H1 (cell line): ENCODE results near the gene C1GALT1C1L. TPM values are rescaled to one million over a fixed set of nuclear protein-coding genes. Genes with fewer than 3 reads are reported as not detected.

Source experiments
- CTCF ChIA-PET: fragments of 300-600 bp; sonication (Branson Sonifier 250); formaldehyde crosslinking; loops from one replicate; lab custom pipeline; 2021; ENCODE audit not compliant: partially characterized antibody; lab: Charles Lee
- POLR2A ChIA-PET: fragments of 300-600 bp; sonication (Branson Sonifier 250); formaldehyde crosslinking; loops from one replicate; lab custom pipeline; 2021; ENCODE audit warnings: inconsistent platforms; ENCODE audit not compliant: partially characterized antibody; lab: Charles Lee
- DNase-seq, 2 experiments: peaks; one replicate each; pipeline versions ENCODE4 v3.0.0 to v3.0.0-alpha.2; 2010 to 2022; ENCODE audit warnings: low spot score in 2 of 2, low read depth in 1 of 2, mixed read lengths in 1 of 2
- FAIRE-seq: peaks from 2 replicates; lab custom pipeline; 2011; peaks lifted over from hg19 to GRCh38; lab: Jason Lieb, UNC
- H2AFZ ChIP-seq: 2 replicates; pipeline ENCODE4 v1.8.1; 2012; ENCODE audit warnings: low read length, inconsistent platforms
- H2AK5ac ChIP-seq: 2 replicates; pipeline ENCODE4 v1.6.1; 2013; ENCODE audit warnings: low read depth, low read length
- H2BK120ac ChIP-seq: replicated peaks from 2 replicates; pipeline ENCODE3; 2013; ENCODE audit warnings: low read depth, low read length, inconsistent platforms
- H2BK12ac ChIP-seq: 2 replicates; pipeline ENCODE4 v1.6.1; 2013; ENCODE audit warnings: low read depth, low read length
- H2BK15ac ChIP-seq: 2 replicates; pipeline ENCODE4 v1.6.1; 2013; ENCODE audit warnings: low read length
- H2BK20ac ChIP-seq: 2 replicates; pipeline ENCODE4 v1.6.1; 2013; ENCODE audit warnings: low read length
- H2BK5ac ChIP-seq: 2 replicates; pipeline ENCODE4 v1.6.1; 2013; ENCODE audit warnings: low read depth, low read length
- H3K14ac ChIP-seq: 2 replicates; pipeline ENCODE4 v1.6.1; 2013; ENCODE audit warnings: inconsistent platforms; ENCODE audit not compliant: insufficient read length
- H3K18ac ChIP-seq: 2 replicates; pipeline ENCODE4 v1.6.1; 2013; ENCODE audit warnings: low read length; ENCODE audit errors: extremely low read depth
- H3K23ac ChIP-seq: 2 replicates; pipeline ENCODE4 v1.6.1; 2013; ENCODE audit warnings: inconsistent platforms; ENCODE audit not compliant: insufficient read length
- H3K23me2 ChIP-seq: 2 replicates; pipeline ENCODE4 v1.6.1; 2013; ENCODE audit warnings: low read depth, low read length
- H3K27ac ChIP-seq: 2 replicates; pipeline ENCODE4 v1.6.1; 2011; ENCODE audit warnings: low read depth, low read length, inconsistent platforms
- H3K27me3 ChIP-seq, 4 experiments: replicated peaks in 1 of 4; 1 replicate in 1 of 4; 2 replicates in 3 of 4; pipeline versions ENCODE4 v1.6.1 to v1.8.1; 2011 to 2013; ENCODE audit warnings: low read length in 3 of 4, mild to moderate bottlenecking in 3 of 4, inconsistent platforms in 2 of 4, mixed read lengths in 2 of 4, moderate library complexity in 1 of 4; ENCODE audit not compliant: control insufficient read depth in 3 of 4, insufficient read depth in 3 of 4; ENCODE audit errors: extremely low read depth in 1 of 4
- H3K36me3 ChIP-seq, 4 experiments: 2 replicates each; pipeline versions ENCODE4 v1.6.1 to v1.8.1; 2011 to 2013; ENCODE audit warnings: mild to moderate bottlenecking in 4 of 4, low read length in 3 of 4, moderate library complexity in 2 of 4, control low read depth in 1 of 4, inconsistent platforms in 1 of 4; ENCODE audit not compliant: insufficient read depth in 4 of 4, control insufficient read depth in 2 of 4
- H3K4ac ChIP-seq: replicated peaks from 2 replicates; pipeline ENCODE3; 2013; ENCODE audit warnings: low read length, low read depth, mixed read lengths, inconsistent platforms; ENCODE audit not compliant: insufficient read length
- H3K4me1 ChIP-seq, 4 experiments: replicated peaks in 1 of 4; 1 replicate in 1 of 4; 2 replicates in 3 of 4; pipeline versions ENCODE4 v1.6.1 to v1.8.1; 2011 to 2013; ENCODE audit warnings: low read length in 3 of 4, inconsistent platforms in 2 of 4, mixed read lengths in 1 of 4; ENCODE audit not compliant: insufficient read depth in 4 of 4, control insufficient read depth in 3 of 4
- H3K4me2 ChIP-seq, 2 experiments: 2 replicates each; pipeline versions ENCODE4 v1.6.1 to v1.8.1; 2011 to 2013; ENCODE audit warnings: low read depth in 2 of 2, low read length in 2 of 2, control low read depth in 1 of 2, inconsistent platforms in 1 of 2, mild to moderate bottlenecking in 1 of 2; ENCODE audit not compliant: insufficient read depth in 1 of 2
- H3K4me3 ChIP-seq, 4 experiments: fragments of 200-600, 300-600 bp in 1 of 4; sonication (generic), shearing (Covaris generic), sonication (Bioruptor Twin) in 1 of 4; 2 replicates each; pipeline versions ENCODE4 v1.5.1 to v1.8.1; 2011 to 2016; ENCODE audit warnings: low read length in 4 of 4, low read depth in 3 of 4, control low read depth in 2 of 4, inconsistent platforms in 2 of 4, mild to moderate bottlenecking in 2 of 4, mixed read lengths in 1 of 4, moderate library complexity in 1 of 4; ENCODE audit not compliant: insufficient read depth in 2 of 4; ENCODE audit errors: extremely low read depth in 1 of 4
- H3K56ac ChIP-seq: replicated peaks from 2 replicates; pipeline ENCODE3; 2013; ENCODE audit warnings: low read depth, mild to moderate bottlenecking, mixed read lengths, low read length, inconsistent platforms; ENCODE audit not compliant: insufficient read length
- H3K79me1 ChIP-seq: 2 replicates; pipeline ENCODE4 v1.6.1; 2013; ENCODE audit warnings: low read depth, low read length, control low read depth
- H3K79me2 ChIP-seq, 2 experiments: 2 replicates each; pipeline versions ENCODE4 v1.6.1 to v1.8.1; 2012 to 2013; ENCODE audit warnings: low read length in 2 of 2, mild to moderate bottlenecking in 2 of 2, inconsistent platforms in 1 of 2; ENCODE audit not compliant: insufficient read depth in 2 of 2, control insufficient read depth in 1 of 2
- H3K9ac ChIP-seq, 4 experiments: replicated peaks in 1 of 4; 1 replicate in 1 of 4; 2 replicates in 3 of 4; pipeline versions ENCODE4 v1.6.1 to v1.8.1; 2011 to 2013; ENCODE audit warnings: low read depth in 3 of 4, low read length in 3 of 4, control low read depth in 2 of 4, mild to moderate bottlenecking in 2 of 4, moderate library complexity in 2 of 4, inconsistent platforms in 1 of 4; ENCODE audit errors: extremely low read depth in 1 of 4
- H3K9me3 ChIP-seq, 2 experiments: 2 replicates each; pipeline versions ENCODE4 v1.6.1 to v1.8.1; 2012 to 2013; ENCODE audit warnings: mild to moderate bottlenecking in 2 of 2, moderate library complexity in 2 of 2, control low read depth in 1 of 2, inconsistent platforms in 1 of 2, low read depth in 1 of 2, low read length in 1 of 2, mixed read lengths in 1 of 2; ENCODE audit not compliant: insufficient read depth in 2 of 2
- H4K20me1 ChIP-seq, 2 experiments: replicated peaks in 1 of 2; 2 replicates each; pipeline versions ENCODE3 to v1.8.1; 2011 to 2013; ENCODE audit warnings: inconsistent platforms in 2 of 2, low read length in 2 of 2, mild to moderate bottlenecking in 1 of 2; ENCODE audit not compliant: insufficient read depth in 2 of 2, control insufficient read depth in 1 of 2
- H4K5ac ChIP-seq: 2 replicates; pipeline ENCODE4 v1.6.1; 2013; ENCODE audit warnings: low read length, low read depth, mixed read lengths, inconsistent platforms; ENCODE audit not compliant: insufficient read length
- H4K8ac ChIP-seq: 2 replicates; pipeline ENCODE4 v1.8.0; 2013; ENCODE audit warnings: mild to moderate bottlenecking, moderate library complexity, low read length, inconsistent platforms; ENCODE audit not compliant: insufficient read depth; ENCODE audit errors: extremely low read depth
- H4K91ac ChIP-seq: replicated peaks from 2 replicates; pipeline ENCODE3; 2013; ENCODE audit warnings: low read length, mixed read lengths, inconsistent platforms; ENCODE audit not compliant: insufficient read length
- EGR1 ChIP-seq: IDR thresholded peaks from 2 replicates; pipeline ENCODE4 v1.6.1; 2011; ENCODE audit warnings: low read depth, low read length, borderline replicate concordance
- EP300 ChIP-seq, 2 experiments: IDR thresholded peaks; 1 replicate in 1 of 2; 2 replicates in 1 of 2; pipeline ENCODE4 v1.6.1; 2011 to 2012; ENCODE audit warnings: low read depth in 2 of 2, low read length in 2 of 2, mild to moderate bottlenecking in 2 of 2, borderline replicate concordance in 1 of 2, inconsistent platforms in 1 of 2, moderate library complexity in 1 of 2
- KDM5A ChIP-seq: fragments of 200-600 bp; IDR thresholded peaks from 2 replicates; pipeline ENCODE4 v1.7.1; 2012; ENCODE audit warnings: mild to moderate bottlenecking, low read length, inconsistent platforms, mixed read lengths
- POU5F1 ChIP-seq: IDR thresholded peaks from 2 replicates; pipeline ENCODE4 v1.6.1; 2011; ENCODE audit warnings: low read depth, mild to moderate bottlenecking, low read length, moderate library complexity
- RAD21 ChIP-seq, 2 experiments: IDR thresholded peaks in 1 of 2; conservative IDR thresholded peaks in 1 of 2; 2 replicates each; pipeline ENCODE4 v1.6.1; 2011; ENCODE audit warnings: low read depth in 2 of 2, low read length in 2 of 2, improper control_type of control experiment in 1 of 2, inconsistent platforms in 1 of 2, mild to moderate bottlenecking in 1 of 2, moderate library complexity in 1 of 2
- SIRT6 ChIP-seq: IDR thresholded peaks from one replicate; pipeline ENCODE4 v1.7.1; 2012; ENCODE audit warnings: low read length, inconsistent platforms
- SP2 ChIP-seq: IDR thresholded peaks from 2 replicates; pipeline ENCODE4 v1.6.1; 2012; ENCODE audit warnings: mild to moderate bottlenecking, low read length, inconsistent platforms
- SP4 ChIP-seq: IDR thresholded peaks from 2 replicates; pipeline ENCODE4 v1.6.1; 2012; ENCODE audit warnings: low read length, inconsistent platforms
- TAF7 ChIP-seq: optimal IDR thresholded peaks from 2 replicates; pipeline ENCODE3; 2011; ENCODE audit warnings: low read depth, mild to moderate bottlenecking, inconsistent platforms, low read length, moderate library complexity, borderline replicate concordance
- TCF12 ChIP-seq: IDR thresholded peaks from 2 replicates; pipeline ENCODE4 v1.6.1; 2011; ENCODE audit warnings: low read depth, mild to moderate bottlenecking, low read length
- WGBS, 2 experiments: shearing (Covaris generic) in 1 of 2; methylation state at CpG; one replicate each; pipeline versions ENCODE4 v1.1.6 to v1.1.7; 2013 to 2015; ENCODE audit warnings: low lambda C conversion rate in 2 of 2, mixed read lengths in 2 of 2, inconsistent platforms in 1 of 2, low coverage in 1 of 2, missing lambda C conversion rate in 1 of 2; ENCODE audit not compliant: insufficient replicate concordance in 2 of 2, insufficient coverage in 1 of 2, insufficient read length in 1 of 2; ENCODE audit errors: extremely low coverage in 1 of 2, missing lambda C conversion rate in 1 of 2; 5-methylcytosine and 5-hydroxymethylcytosine counted together
- polyA plus RNA-seq, 7 experiments: library from polyadenylated mRNA; depleted of rRNA in 3 of 7; stranded (reverse) in 5 of 7; unstranded in 2 of 7; fragments of >200 nt in 5 of 7; fragments of 200-250 nt in 2 of 7; gene quantifications; 1 replicate in 5 of 7; 2 replicates in 1 of 7; 4 replicates in 1 of 7; pipeline versions ENCODE4 v1.2.1 to v1.2.3, GENCODE V29; 2011 to 2013; ENCODE audit warnings: missing spikeins in 2 of 7, mixed read lengths in 2 of 7
- total RNA-seq: library from RNA; stranded (reverse); fragmentation: NEBNext Ultra II Directional; extraction: Animal tissue kit (Norgen Biotek cat#: 25700); gene quantifications from 2 replicates; pipeline ENCODE4 v1.2.1, GENCODE V29; 2021
- TF ChIP-seq, protein P1 (sequence below): IDR thresholded peaks from 2 replicates; pipeline ENCODE4 v1.6.1; 2012; ENCODE audit warnings: inconsistent platforms

Gene C1GALT1C1L
- total and polyA plus RNA-seq, 2 of the 8 experiments (the other 6 are each of a cell fraction or from before 2014, with no cell fraction given) = 0.12 TPM; not detected in 1

DNA sequence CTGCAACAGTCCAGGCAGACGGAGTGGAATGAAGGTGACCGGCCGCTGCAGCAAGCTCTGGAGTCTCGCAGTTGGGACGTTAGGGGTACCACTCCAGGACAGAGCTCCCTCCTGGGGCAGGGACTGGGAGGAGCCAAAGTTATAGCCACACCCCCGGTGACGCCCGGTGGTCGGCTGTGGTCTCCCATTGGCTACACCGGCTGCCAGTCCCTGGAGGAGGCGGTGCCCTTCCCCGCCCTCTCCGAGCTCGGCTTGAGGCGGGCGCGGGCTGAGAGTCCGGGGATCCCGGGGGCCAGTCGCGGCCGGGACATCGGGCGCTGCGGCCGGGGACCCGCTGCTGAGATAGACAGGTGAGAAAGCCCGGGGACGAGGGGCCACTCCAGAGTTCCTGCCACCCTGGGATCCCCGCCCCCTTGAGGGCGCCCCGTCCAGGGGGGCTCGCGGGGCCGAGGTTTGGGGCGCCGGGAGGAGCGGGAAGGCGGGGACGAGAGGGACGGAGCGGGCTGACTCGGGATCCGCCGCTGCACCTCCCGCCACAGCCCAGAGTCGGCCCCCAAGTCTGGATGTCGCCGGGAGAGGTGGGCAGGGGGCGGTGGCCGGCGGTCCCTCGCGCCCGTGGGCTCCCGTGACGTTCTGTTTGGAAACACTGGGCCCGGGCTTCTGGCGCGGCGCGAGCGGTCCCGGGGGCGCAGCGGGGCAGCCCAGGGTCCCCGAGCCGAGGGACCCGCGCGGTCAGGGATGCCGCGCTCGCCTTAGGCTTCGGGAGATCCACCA is 39.0 kb downstream of the C1GALT1C1L start, which contains the start of gene PLEKHH2:
TSS of gene PLEKHH2 (plus strand) at position 231 of the 774 bp plus-strand sequence. CDS start 7,414 bp downstream, outside the sequence.
- no peak within 1 kb of the TSS for H3K56ac ChIP-seq
- POLR2A ChIA-PET = no interaction called here
- peak within 1 kb of the TSS; percentile 100 for H2AFZ ChIP-seq
- peaks cover 12% of the 10 kb centered on the region for H3K23me2 ChIP-seq
- 0 out of 4 replicates have a peak, but pooled peaks cover 0 to 2% of the 10 kb centered on the region in 2 experiments for H3K9me3 ChIP-seq
- WGBS, 2 experiments = 2% methylated on average over 40 of the region's 75 CpGs; no CpG with 5 or more reads in 1 of the 2 experiments
- peak within 1 kb of the TSS; percentile 85; the same call in 1 of the 2 replicates for H3K18ac ChIP-seq
- peak within 1 kb of the TSS; percentile 41 for H4K8ac ChIP-seq
- H3K9ac ChIP-seq = peak within 1 kb of the TSS in 2 of 4 experiments; percentile 24 to 70; a peak in 3 of 7 replicates
- peaks cover 0 to 13% (median under 1%) of the 10 kb centered on the region in 4 experiments; a peak in 4 of 7 replicates for H3K4me1 ChIP-seq
- no peak within 1 kb of the TSS for H4K5ac ChIP-seq
- no peak for FAIRE-seq
- H2BK20ac ChIP-seq = no peak within 1 kb of the TSS
- no peak within 1 kb of the TSS for H3K14ac ChIP-seq
- no peaks in the 10 kb centered on the region for H3K79me2 ChIP-seq
- H3K4ac ChIP-seq = no peak within 1 kb of the TSS
- no peak within 1 kb of the TSS for H3K27ac ChIP-seq
- H3K4me3 ChIP-seq = peak within 1 kb of the TSS; percentile 65 to 88 (median 76)
- H4K91ac ChIP-seq = peak within 1 kb of the TSS; percentile 85
- H2BK15ac ChIP-seq = no peak within 1 kb of the TSS
- H2BK120ac ChIP-seq = no peak within 1 kb of the TSS
- H3K27me3 ChIP-seq = peaks cover 0 to 9% (median 6%) of the 10 kb centered on the region in 4 experiments; a peak in 5 of 7 replicates
- DNase-seq = peak; percentile 77 to 99
- H4K20me1 ChIP-seq = no peaks in the 10 kb centered on the region
- peak within 1 kb of the TSS; percentile 81 to 99 for H3K4me2 ChIP-seq
- H3K36me3 ChIP-seq = no peaks in the 10 kb centered on the region
- H3K23ac ChIP-seq = no peak within 1 kb of the TSS
- peak within 1 kb of the TSS; percentile 12; the same call in 1 of the 2 replicates for H2BK5ac ChIP-seq
- H2BK12ac ChIP-seq = no peak within 1 kb of the TSS
- H3K79me1 ChIP-seq = no peaks in the 10 kb centered on the region
- H2AK5ac ChIP-seq = no peak within 1 kb of the TSS
- CTCF ChIA-PET = interaction anchor here (0.8 to 3.0 kb wide), 3 partner anchors 11 to 39 kb away, joined by 3 to 11 read pairs (median 4); no protein-coding TSS in a partner anchor
- TF ChIP-seq TAF7 = peak; percentile 41
- TF ChIP-seq, protein P1, sequence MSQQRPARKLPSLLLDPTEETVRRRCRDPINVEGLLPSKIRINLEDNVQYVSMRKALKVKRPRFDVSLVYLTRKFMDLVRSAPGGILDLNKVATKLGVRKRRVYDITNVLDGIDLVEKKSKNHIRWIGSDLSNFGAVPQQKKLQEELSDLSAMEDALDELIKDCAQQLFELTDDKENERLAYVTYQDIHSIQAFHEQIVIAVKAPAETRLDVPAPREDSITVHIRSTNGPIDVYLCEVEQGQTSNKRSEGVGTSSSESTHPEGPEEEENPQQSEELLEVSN = no peak
- TF ChIP-seq SIRT6 = no peak
- TF ChIP-seq EP300 (IDR thresholded peaks at IDR 0.05; ENCODE audit: borderline replicate concordance in 1 of 2, low read depth in 2 of 2, low read length in 2 of 2) = no peak
- no peak for TF ChIP-seq TCF12
- peak; percentile 96 for TF ChIP-seq SP4
- no peak for TF ChIP-seq KDM5A
- TF ChIP-seq SP2 = peak; percentile 65
- no peak for TF ChIP-seq POU5F1
- no peak for TF ChIP-seq EGR1
- TF ChIP-seq RAD21 (IDR thresholded peaks at IDR 0.05 in 1 of 2, conservative IDR thresholded peaks at IDR 0.05 in 1 of 2; ENCODE audit: low read depth in 2 of 2, low read length in 2 of 2) = no peak
